DMS53 (cell line): ENCODE measurements around the gene CHN1.

ENCODE experiments used
- DNase-seq: peaks from one replicate; lab custom pipeline; 2025; lab: John Stamatoyannopoulos, UW

Gene CHN1

GRCh38 chr2:175010848-175011254 is 5.7 kb upstream of the CHN1 start:
- DNase-seq = peak; percentile 91

- DNase-seq = no peak
Measured at GRCh38 chr2:175009917-175010621, 4.9 kb upstream of the CHN1 start.

GRCh38 chr2:175008801-175009495 is 3.8 kb upstream of the CHN1 start:
- DNase-seq = no peak

GRCh38 chr2:175008009-175008408 is 2.8 kb upstream of the CHN1 start:
- DNase-seq = no peak

GRCh38 chr2:175007510-175007909 is 2.3 kb upstream of the CHN1 start:
- DNase-seq = no peak

- no peak for DNase-seq
Measured at GRCh38 chr2:175006281-175006680, 1.1 kb upstream of the CHN1 start.

- DNase-seq = no peak
Measured at GRCh38 chr2:175005733-175006264, 618 bp upstream of the CHN1 start.

- peak; percentile 90 for DNase-seq
Measured at GRCh38 chr2:175004730-175004979, 526 bp downstream of the CHN1 start.

GRCh38 chr2:175003875-175004729 is 1.1 kb downstream of the CHN1 start:
- DNase-seq = peak; percentile 75

- peak; percentile 45 for DNase-seq
Measured at GRCh38 chr2:175002547-175003274, 2.5 kb downstream of the CHN1 start.

GRCh38 chr2:175001566-175001965 is 3.6 kb downstream of the CHN1 start:
- no peak for DNase-seq

- no peak for DNase-seq
Measured at GRCh38 chr2:174997110-174997509, 8.1 kb downstream of the CHN1 start.

- DNase-seq = no peak
Measured at GRCh38 chr2:174996622-174997021, 8.6 kb downstream of the CHN1 start.

GRCh38 chr2:174994381-174994780 is 10.8 kb downstream of the CHN1 start:
- no peak for DNase-seq

GRCh38 chr2:174992886-174993285 is 12.3 kb downstream of the CHN1 start:
- no peak for DNase-seq

GRCh38 chr2:174985614-174986013 is 19.6 kb downstream of the CHN1 start:
- DNase-seq = peak; percentile 47

- no peak for DNase-seq
Measured at GRCh38 chr2:174984561-174984960, 20.6 kb downstream of the CHN1 start.

- no peak for DNase-seq
Measured at GRCh38 chr2:174981331-174981730, 23.9 kb downstream of the CHN1 start.

GRCh38 chr2:174979996-174980395 is 25.2 kb downstream of the CHN1 start:
- DNase-seq = no peak

GRCh38 chr2:174977364-174977763 is 27.8 kb downstream of the CHN1 start:
- no peak for DNase-seq

GRCh38 chr2:174974131-174974530 is 31.1 kb downstream of the CHN1 start:
- DNase-seq = no peak

- DNase-seq = no peak
Measured at GRCh38 chr2:174972924-174973323, 32.3 kb downstream of the CHN1 start.
